ENCODE results near the gene PDE9A. TPM values are rescaled to one million over a fixed set of nuclear protein-coding genes. Genes with fewer than 3 reads are reported as not detected.

PDE9A gene
- total RNA-seq, 1 donor from 2014 or later: 20.7 TPM

DNA sequence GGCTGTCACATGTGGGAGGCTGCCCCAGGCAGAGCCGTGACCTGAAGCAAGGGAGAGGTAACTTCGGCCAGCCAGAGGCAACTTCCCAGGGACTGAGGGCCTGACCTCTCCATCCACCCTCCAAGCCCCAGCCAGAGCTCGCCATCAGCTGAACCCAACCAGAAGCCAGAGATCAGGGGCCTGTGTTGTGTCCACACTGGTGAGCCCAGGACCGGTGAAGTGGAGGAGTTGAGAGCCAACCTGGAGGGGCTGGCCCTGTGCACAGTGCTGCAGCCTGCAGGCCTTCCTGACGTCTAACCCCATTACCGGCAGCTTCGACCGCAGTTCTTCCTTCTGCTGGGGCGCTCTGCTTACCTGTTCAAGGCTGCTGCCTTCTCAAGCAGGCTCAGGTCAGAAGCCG lies 19.6 kb upstream of the PDE9A start:
- no peaks in the 10 kb centered on the region for H3K36me3 Mint-ChIP-seq (ENCODE audit: low read depth, unreplicated experiment)
- H3K4me1 Mint-ChIP-seq (ENCODE audit: unreplicated experiment): no peaks in the 10 kb centered on the region
- no peak overlapping the region for H3K27ac Mint-ChIP-seq (ENCODE audit: unreplicated experiment)
- no peaks in the 10 kb centered on the region for H3K9me3 Mint-ChIP-seq (ENCODE audit: unreplicated experiment)
- no peaks in the 10 kb centered on the region for H3K27me3 Mint-ChIP-seq (ENCODE audit: unreplicated experiment)
- no peak for DNase-seq (ENCODE audit: low spot score)
- no peak overlapping the region for H3K4me3 Mint-ChIP-seq (ENCODE audit: unreplicated experiment)
- TF ChIP-seq, protein P1, sequence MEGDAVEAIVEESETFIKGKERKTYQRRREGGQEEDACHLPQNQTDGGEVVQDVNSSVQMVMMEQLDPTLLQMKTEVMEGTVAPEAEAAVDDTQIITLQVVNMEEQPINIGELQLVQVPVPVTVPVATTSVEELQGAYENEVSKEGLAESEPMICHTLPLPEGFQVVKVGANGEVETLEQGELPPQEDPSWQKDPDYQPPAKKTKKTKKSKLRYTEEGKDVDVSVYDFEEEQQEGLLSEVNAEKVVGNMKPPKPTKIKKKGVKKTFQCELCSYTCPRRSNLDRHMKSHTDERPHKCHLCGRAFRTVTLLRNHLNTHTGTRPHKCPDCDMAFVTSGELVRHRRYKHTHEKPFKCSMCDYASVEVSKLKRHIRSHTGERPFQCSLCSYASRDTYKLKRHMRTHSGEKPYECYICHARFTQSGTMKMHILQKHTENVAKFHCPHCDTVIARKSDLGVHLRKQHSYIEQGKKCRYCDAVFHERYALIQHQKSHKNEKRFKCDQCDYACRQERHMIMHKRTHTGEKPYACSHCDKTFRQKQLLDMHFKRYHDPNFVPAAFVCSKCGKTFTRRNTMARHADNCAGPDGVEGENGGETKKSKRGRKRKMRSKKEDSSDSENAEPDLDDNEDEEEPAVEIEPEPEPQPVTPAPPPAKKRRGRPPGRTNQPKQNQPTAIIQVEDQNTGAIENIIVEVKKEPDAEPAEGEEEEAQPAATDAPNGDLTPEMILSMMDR (IDR thresholded peaks at IDR 0.05; ENCODE audit: unreplicated experiment): no peak

- no peak overlapping the region for H3K27ac Mint-ChIP-seq (ENCODE audit: unreplicated experiment)
- no peak overlapping the region for H3K4me3 Mint-ChIP-seq (ENCODE audit: unreplicated experiment)
- no peak for DNase-seq (ENCODE audit: low spot score)
- H3K36me3 Mint-ChIP-seq (ENCODE audit: low read depth, unreplicated experiment): no peaks in the 10 kb centered on the region
- TF ChIP-seq, protein P1 (IDR thresholded peaks at IDR 0.05; ENCODE audit: unreplicated experiment): no peak
- H3K27me3 Mint-ChIP-seq (ENCODE audit: unreplicated experiment): no peaks in the 10 kb centered on the region
- peaks cover 5% of the 10 kb centered on the region for H3K4me1 Mint-ChIP-seq (ENCODE audit: unreplicated experiment)
- no peaks in the 10 kb centered on the region for H3K9me3 Mint-ChIP-seq (ENCODE audit: unreplicated experiment)
Observed at GRCh38 chr21:42635848-42636519, 17.4 kb upstream of the PDE9A start.

DNA sequence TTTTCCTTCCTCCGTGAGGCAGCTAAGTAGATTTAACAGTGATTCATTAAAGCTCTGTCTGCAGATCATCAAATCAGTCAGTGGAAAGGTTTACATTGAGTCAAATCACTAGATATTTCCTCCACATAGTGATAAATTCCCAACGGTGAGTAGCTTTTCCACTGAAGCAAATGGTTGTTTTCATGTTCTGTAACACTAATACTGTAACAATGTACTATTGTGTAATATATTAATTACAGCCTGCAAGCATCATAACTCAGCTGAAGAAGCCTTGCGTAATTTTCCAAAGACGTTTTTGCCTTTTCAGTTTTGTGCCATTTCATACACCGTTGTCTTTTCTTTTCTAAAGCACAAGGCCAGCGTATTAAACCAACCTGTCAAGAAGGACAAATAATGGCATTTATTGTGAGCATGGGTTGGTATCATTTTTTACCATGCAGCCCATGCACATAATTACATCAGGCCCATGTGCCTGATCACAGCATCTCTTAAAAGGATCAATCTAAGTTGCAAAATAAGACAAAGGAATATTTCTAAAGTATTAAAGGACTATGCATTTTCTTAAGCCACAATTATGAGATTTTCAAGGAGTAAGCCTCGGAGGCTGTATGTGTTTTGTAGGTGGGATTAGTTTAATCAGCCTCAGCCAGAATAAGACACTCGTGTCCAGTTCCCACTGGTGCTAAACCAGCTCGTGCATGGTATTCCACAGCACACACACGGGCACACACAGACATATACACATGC lies 16.7 kb upstream of the PDE9A start:
- H3K27me3 Mint-ChIP-seq (ENCODE audit: unreplicated experiment): no peaks in the 10 kb centered on the region
- no peak for DNase-seq (ENCODE audit: low spot score)
- H3K27ac Mint-ChIP-seq (ENCODE audit: unreplicated experiment): no peak overlapping the region
- H3K36me3 Mint-ChIP-seq (ENCODE audit: low read depth, unreplicated experiment): no peaks in the 10 kb centered on the region
- H3K4me1 Mint-ChIP-seq (ENCODE audit: unreplicated experiment): peaks cover 5% of the 10 kb centered on the region
- no peak overlapping the region for H3K4me3 Mint-ChIP-seq (ENCODE audit: unreplicated experiment)
- TF ChIP-seq, protein P1 (IDR thresholded peaks at IDR 0.05; ENCODE audit: unreplicated experiment): no peak
- H3K9me3 Mint-ChIP-seq (ENCODE audit: unreplicated experiment): no peaks in the 10 kb centered on the region

GRCh38 chr21:42637267-42638041 lies 16.0 kb upstream of the PDE9A start:
- Mint-ChIP-seq H3K27ac (ENCODE audit: unreplicated experiment) (no peak overlapping the region), H3K9me3 (ENCODE audit: unreplicated experiment) (no peaks in the 10 kb centered on the region), H3K27me3 (ENCODE audit: unreplicated experiment) (peaks cover 2% of the 10 kb centered on the region), H3K36me3 (ENCODE audit: low read depth, unreplicated experiment) (no peaks in the 10 kb centered on the region), H3K4me3 (ENCODE audit: unreplicated experiment) (no peak overlapping the region), H3K4me1 (ENCODE audit: unreplicated experiment) (peaks cover 5% of the 10 kb centered on the region)
- DNase-seq (ENCODE audit: low spot score): no peak
- TF ChIP-seq, protein P1 (IDR thresholded peaks at IDR 0.05; ENCODE audit: unreplicated experiment): no peak

Measured in endothelial cell (in vitro differentiated cells).